GM21576 (cell line): ENCODE data around the gene TSPYL2.

ENCODE experiments used
- ATAC-seq: cut with Tn5 transposase; IDR thresholded peaks from one replicate; pipeline ENCODE4 v1.9.1; 2021; ENCODE audit warnings: mild to moderate bottlenecking, moderate library complexity; ENCODE audit not compliant: unreplicated experiment

Gene TSPYL2

DNA sequence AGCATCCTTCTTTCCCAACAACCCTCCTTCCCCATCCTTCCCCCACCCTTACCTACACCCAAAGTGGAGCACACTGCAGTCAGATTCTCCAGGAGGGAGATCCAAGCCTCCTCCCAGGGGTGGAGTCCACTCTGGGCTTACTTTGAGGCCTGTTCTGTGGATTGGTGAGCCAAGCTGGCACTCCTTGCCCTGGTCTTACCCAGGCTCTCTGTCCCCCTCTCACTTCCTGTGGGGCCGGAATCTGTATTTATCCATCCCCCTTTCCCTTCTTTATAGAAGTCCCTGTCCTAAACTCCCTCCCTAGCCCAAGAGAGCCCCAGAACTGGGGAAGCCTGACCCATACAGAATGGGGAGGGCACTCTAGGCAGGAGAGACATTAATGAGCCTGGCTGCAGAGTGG is 3.2 kb upstream of the TSPYL2 start:
- ATAC-seq, result no peak

DNA sequence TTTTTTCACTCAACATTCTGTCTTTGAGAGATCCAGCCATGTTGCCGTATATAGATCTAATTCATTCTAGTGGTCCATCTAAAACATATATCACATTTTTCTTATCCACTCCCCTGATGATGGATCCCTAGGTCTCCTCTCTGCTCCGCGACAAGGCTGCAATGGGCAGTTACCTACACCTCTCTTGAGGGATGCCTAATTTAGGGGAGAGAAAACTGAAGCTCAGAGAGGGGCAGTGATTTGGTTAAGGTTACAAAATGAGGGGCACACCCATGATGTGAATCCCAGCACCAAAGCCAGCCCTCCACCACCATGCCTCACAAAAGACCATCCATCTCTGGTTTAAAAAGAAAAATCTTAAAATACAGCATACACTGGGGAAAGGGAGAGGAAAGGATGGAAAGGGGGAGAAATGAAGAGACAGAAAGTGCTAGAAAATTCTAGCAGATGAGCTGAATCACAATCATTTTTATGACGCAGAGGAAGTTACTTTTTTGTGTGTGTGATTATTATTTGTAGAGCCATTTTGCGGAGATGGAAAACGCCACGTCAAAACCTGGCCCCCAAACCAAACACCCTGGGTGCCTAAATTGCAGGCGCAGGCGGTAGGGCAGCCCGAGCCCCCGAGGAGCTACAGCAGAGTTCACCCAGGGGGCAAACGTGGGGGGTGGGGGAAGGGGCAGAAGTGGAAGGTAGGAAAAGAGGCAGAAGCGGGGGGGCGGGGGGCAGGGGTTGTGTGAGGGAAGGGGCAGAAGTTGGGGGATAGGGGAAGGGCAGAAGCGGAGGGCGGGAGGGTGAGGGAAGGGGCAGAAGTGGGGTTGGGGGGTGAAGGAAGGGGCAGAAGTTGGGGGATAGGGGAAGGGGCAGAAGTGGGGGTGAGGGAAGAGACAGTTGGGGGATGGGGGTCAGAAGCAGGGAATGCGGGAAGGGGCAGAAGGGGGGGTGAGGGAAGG is 1.3 kb upstream of the TSPYL2 start:
- no peak for ATAC-seq

- ATAC-seq, result no peak
These were observed 828 bp downstream of the TSPYL2 start for GRCh38 chrX:53082773-53083616.

- ATAC-seq, result no peak
These were observed 1.9 kb downstream of the TSPYL2 start for GRCh38 chrX:53084043-53084570.

DNA sequence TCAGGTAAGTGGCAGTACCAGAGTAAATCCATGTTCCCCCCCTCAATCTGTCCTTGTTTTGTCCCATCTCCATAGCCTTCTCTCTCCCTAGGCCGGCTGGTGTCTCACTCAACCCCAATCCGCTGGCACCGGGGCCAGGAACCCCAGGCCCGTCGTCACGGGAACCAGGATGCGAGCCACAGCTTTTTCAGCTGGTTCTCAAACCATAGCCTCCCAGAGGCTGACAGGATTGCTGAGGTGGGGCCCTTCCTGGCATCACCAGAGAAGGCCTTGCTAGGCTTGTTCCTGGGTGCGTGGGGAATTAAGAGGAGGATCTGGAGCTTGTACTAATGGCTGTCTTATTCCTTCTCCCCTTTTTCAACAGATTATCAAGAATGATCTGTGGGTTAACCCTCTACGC is 2.7 kb downstream of the TSPYL2 start:
- ATAC-seq, result no peak

DNA sequence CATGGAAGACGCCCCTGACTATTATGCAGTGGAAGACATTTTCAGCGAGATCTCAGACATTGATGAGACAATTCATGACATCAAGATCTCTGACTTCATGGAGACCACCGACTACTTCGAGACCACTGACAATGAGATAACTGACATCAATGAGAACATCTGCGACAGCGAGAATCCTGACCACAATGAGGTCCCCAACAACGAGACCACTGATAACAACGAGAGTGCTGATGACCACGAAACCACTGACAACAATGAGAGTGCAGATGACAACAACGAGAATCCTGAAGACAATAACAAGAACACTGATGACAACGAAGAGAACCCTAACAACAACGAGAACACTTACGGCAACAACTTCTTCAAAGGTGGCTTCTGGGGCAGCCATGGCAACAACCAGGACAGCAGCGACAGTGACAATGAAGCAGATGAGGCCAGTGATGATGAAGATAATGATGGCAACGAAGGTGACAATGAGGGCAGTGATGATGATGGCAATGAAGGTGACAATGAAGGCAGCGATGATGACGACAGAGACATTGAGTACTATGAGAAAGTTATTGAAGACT is 3.6 kb downstream of the TSPYL2 start:
- no peak for ATAC-seq

GRCh38 chrX:53086464-53086863 is 4.3 kb downstream of the TSPYL2 start:
- ATAC-seq, result no peak

- ATAC-seq, result no peak
These were observed 5.2 kb downstream of the TSPYL2 start for GRCh38 chrX:53087388-53087831.

DNA sequence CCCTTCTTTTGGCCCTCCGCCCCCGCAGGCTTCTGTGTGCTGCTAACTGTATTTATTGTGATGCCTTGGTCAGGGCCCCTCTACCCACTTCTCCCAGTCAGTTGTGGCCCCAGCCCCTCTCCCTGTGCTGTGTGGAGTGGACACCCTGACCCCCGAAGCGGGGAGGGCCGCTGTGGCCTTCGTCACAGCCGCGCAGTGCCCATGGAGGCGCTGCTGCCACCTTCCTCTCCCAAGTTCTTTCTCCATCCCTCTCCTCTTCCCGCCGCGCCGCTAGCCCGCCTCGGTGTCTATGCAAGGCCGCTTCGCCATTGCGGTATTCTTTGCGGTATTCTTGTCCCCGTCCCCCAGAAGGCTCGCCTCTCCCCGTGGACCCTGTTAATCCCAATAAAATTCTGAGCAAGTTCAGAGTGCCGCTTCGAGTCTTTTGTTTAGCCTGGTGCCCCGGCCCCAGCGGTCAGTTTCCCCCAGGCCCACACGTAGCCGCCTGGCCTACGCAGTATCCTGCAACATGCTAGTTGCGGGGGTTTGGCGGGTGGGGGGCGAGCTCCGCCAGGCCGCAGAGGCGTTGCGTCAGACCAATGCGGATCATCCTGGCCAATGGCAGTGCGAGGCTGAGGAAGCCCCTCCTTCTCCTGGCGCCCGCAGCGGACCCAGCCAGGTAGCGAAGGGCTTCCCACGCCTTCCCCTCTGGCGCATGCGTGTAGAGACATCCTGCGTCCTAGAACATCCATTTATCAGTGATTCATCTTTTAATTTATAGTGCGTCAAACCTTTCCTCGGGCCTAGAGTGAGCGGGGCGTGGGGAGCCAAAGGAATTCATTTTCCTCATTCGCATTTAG is 6.2 kb downstream of the TSPYL2 start:
- ATAC-seq, result no peak

DNA sequence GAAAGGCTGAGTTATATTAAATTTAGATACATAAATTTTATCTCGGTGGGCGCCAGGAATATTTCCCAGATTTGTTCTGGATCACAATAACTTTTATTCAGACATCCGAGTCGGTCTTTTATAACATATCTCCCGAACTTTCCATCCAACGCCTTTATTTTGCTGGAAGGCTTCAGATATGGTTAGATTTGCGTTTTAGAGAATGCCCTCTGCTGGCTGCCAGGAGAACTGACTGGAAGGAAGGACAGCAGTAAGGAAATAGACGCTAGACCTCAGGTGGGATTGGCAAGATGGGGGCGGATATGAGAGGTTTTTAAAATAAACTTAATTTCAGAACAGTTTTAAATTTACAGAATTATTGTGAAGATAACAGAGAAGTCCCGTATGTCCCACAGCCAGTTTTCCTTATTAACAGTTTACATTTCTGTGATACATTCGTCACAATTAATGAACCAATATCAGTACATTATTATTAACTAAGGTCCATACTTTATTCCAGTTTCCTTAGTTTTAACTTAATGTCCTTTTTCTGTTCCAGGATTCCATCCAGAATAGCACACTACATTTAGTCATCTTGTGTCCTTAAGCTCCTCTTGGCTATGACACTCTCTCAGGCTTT is 7.2 kb downstream of the TSPYL2 start:
- no peak for ATAC-seq

DNA sequence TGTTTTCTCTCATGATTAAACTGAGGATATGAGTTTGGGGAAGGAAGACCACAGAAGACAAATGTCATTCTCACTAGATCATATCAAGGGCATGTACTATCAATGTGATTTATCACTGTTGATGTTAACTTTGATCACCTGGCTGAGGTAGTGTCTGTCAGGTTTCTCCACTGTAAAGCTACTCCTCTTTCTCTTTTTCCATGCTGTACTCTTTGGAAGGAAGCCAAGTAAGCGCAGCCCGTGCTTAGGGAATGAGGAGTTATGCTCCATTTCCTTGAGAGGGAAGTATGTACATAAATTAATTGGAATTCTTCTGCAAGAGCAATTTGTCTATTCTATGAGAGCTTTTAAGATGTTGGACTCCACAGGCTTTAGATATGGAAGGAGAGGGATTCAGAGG is 7.8 kb downstream of the TSPYL2 start:
- no peak for ATAC-seq

DNA sequence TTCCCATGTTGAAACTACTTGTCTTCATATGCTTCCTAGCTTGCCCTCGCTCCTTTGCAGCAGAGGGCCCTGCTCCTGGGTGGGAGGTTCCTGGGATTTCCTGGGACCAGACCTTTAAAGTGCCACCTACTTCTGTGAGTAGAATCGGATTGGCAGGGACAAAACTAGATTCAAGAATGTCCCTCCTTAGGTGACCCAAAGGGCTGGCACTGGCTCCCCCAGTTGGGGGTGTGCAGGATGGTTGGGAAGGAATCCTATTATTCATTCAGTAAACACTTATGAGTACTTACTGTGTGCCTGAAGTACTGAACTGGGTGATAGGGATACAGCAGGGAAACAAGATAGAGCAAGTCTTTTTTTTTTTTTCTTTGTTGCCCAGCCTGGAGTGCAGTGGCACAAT is 9.2 kb downstream of the TSPYL2 start:
- no peak for ATAC-seq

GRCh38 chrX:53093177-53093655 is 11.0 kb downstream of the TSPYL2 start:
- ATAC-seq, result peak; percentile 41

DNA sequence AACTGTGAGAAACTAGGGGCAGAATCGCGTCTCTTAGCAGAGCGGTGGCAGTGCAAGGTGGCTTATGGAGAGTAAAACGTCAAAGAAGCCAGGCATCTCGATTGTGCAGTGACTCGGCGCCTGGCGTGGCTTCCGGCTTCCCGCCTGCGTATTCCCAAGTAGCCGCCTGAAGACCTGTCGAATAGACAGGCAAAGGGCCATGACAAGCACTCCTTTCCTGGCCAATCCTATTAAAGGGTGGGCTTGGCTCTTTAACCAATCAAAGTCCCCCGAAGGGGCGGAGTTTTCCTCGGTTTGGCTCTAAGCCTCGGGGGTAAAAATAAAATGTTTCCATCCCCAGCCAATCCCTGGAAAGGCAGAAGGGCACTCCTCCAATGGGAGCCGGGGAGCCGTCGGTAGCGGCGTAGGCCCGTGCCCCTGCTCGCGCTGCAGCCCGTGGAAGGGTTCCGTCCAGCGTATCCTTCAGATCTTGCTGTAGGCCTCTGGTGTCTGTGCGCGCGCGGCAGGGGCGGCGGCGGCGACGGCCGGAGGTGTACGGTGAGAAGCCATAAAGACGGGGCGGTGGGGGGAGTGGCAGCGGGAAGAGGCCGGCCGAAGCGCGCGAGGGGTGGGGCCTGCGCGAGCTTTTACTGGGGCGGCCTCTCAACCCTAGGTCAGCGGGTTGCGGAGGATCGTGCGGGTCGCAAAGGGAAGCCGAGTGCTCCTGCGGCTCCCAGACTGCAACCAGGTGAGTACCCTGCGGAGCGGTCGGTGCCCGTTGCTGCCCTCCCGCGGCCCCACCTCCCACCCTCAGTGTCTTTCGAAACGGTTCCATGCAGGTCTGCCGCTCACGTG is 11.8 kb downstream of the TSPYL2 start, which contains the start of gene KANTR:
TSS of gene KANTR (plus strand) at position 395 of the 834 bp plus-strand sequence. CDS start 30,131 bp downstream, outside the sequence.
- peak; percentile 84 for ATAC-seq

GRCh38 chrX:53094582-53094905 is 12.4 kb downstream of the TSPYL2 start:
- ATAC-seq, result no peak

- ATAC-seq, result no peak
These were observed 13.6 kb downstream of the TSPYL2 start for GRCh38 chrX:53095796-53096195.

GRCh38 chrX:53114864-53115549 is 32.8 kb downstream of the TSPYL2 start:
- ATAC-seq, result no peak

GRCh38 chrX:53115550-53115874 is 33.3 kb downstream of the TSPYL2 start:
- ATAC-seq, result no peak
